ENCODE measurements around the gene AQP12B.

DNA sequence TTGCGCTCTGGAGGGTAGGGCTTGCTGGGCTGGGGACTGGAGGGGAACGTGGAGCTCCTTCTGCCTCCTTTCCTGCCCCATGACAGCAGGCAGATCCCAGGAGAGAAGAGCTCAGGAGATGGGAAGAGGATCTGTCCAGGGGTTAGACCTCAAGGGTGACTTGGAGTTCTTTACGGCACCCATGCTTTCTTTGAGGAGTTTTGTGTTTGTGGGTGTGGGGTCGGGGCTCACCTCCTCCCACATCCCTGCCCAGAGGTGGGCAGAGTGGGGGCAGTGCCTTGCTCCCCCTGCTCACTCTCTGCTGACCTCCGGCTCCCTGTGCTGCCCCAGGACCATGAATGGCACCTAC, 53.1 kb downstream of the AQP12B start:
- TF ChIP-seq POLR2AphosphoS5 (IDR thresholded peaks at IDR 0.05; ENCODE audit: borderline replicate concordance, low read depth, low read length) (no peak), EZH2 (IDR thresholded peaks at IDR 0.05) (no peak), FOXP2 (optimal IDR thresholded peaks at IDR 0.05; ENCODE audit: control extremely low read depth, extremely low read length, insufficient read depth) (no peak)
